HG02870 (cell line): Measurements from ENCODE around the gene HIPK2.

ENCODE experiments used
- ATAC-seq: cut with Tn5 transposase; IDR thresholded peaks from one replicate; pipeline ENCODE4 v1.9.1; 2021; ENCODE audit warnings: mild to moderate bottlenecking, moderate library complexity; ENCODE audit not compliant: unreplicated experiment

The HIPK2 gene

GRCh38 chr7:139574618-139575337 is 203.0 kb downstream of the HIPK2 start:
- no peak for ATAC-seq

- no peak for ATAC-seq
Observed at GRCh38 chr7:139573871-139574270, 203.9 kb downstream of the HIPK2 start.

GRCh38 chr7:139572704-139573385 is 205.0 kb downstream of the HIPK2 start:
- no peak for ATAC-seq

- no peak for ATAC-seq
Observed at GRCh38 chr7:139572071-139572470, 205.7 kb downstream of the HIPK2 start.

GRCh38 chr7:139571651-139572050 is 206.1 kb downstream of the HIPK2 start:
- ATAC-seq, result no peak

GRCh38 chr7:139571190-139571589 is 206.6 kb downstream of the HIPK2 start:
- no peak for ATAC-seq

GRCh38 chr7:139570626-139571025 is 207.2 kb downstream of the HIPK2 start:
- ATAC-seq, result no peak

- no peak for ATAC-seq
Observed at GRCh38 chr7:139570119-139570518, 207.7 kb downstream of the HIPK2 start.

GRCh38 chr7:139568813-139569490 is 208.8 kb downstream of the HIPK2 start:
- ATAC-seq, result no peak

GRCh38 chr7:139568346-139568675 is 209.5 kb downstream of the HIPK2 start:
- ATAC-seq, result no peak

GRCh38 chr7:139567647-139568345 is 210.0 kb downstream of the HIPK2 start:
- no peak for ATAC-seq

- ATAC-seq, result no peak
Observed at GRCh38 chr7:139566736-139567646, 210.8 kb downstream of the HIPK2 start.

- ATAC-seq, result no peak
Observed at GRCh38 chr7:139566075-139566474, 211.7 kb downstream of the HIPK2 start.

- ATAC-seq, result no peak
Observed at GRCh38 chr7:139563856-139564255, 213.9 kb downstream of the HIPK2 start.

- ATAC-seq, result no peak
Observed at GRCh38 chr7:139562961-139563565, 214.7 kb downstream of the HIPK2 start.

- no peak for ATAC-seq
Observed at GRCh38 chr7:139562491-139562890, 215.3 kb downstream of the HIPK2 start.

- no peak for ATAC-seq
Observed at GRCh38 chr7:139560678-139561077, 217.1 kb downstream of the HIPK2 start.

- ATAC-seq, result no peak
Observed at GRCh38 chr7:139560199-139560598, 217.6 kb downstream of the HIPK2 start.

GRCh38 chr7:139559364-139560105 is 218.3 kb downstream of the HIPK2 start:
- no peak for ATAC-seq
